ENCODE measurements around the gene NCKIPSD. TPM values are rescaled to one million over a fixed set of nuclear protein-coding genes. Genes with fewer than 3 reads are reported as not detected.

The NCKIPSD gene
- total and polyA plus RNA-seq, 2 donors (not counting 3 experiments of a cell fraction or from before 2014, with no cell fraction given), result 12.8 to 19.1 TPM

DNA sequence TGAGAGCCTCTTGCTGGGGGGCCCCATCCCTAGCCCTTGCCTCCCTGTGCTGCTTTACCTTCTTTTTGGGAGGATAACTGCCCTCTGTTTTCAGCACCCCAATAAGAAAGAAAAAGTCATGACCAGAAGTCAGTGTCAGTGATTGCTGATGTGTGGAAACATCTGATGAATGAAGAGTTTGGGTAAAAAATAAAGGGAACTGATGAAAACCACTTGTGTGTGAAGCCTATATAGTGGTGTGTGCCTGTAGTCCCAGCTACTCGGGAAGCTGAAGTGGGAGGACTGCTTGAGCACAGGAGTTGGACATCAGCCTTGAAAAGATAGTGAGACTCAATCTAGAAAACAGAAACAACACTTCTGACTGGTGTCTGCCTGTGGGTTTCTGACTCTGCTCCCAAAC is 13.2 kb downstream of the NCKIPSD start:
- POLR2A ChIA-PET, result no interaction called here
- no peak for FAIRE-seq
- TF ChIP-seq CTCF (IDR thresholded peaks at IDR 0.05; ENCODE audit: extremely low read depth in 1 of 2, insufficient read depth in 1 of 2, low read depth in 1 of 2, low read length in 2 of 2), result no peak
- TF ChIP-seq FOS (IDR thresholded peaks at IDR 0.05; ENCODE audit: borderline replicate concordance, insufficient read depth, low read length), result no peak
- no peak for TF ChIP-seq EZH2 (IDR thresholded peaks at IDR 0.05; ENCODE audit: borderline replicate concordance, low read depth, low read length, severe bottlenecking)
- TF ChIP-seq JUN (IDR thresholded peaks at IDR 0.05; ENCODE audit: borderline replicate concordance, insufficient read depth, insufficient read length, low read depth), result no peak
- no peak for TF ChIP-seq GATA2 (IDR thresholded peaks at IDR 0.05; ENCODE audit: insufficient read depth, insufficient read length, low read depth, low read length)
- no peak for TF ChIP-seq MAX (IDR thresholded peaks at IDR 0.05; ENCODE audit: insufficient read depth, insufficient read length)
- TF ChIP-seq MYC (IDR thresholded peaks at IDR 0.05; ENCODE audit: low read depth, low read length), result no peak
- TF ChIP-seq POLR2A (IDR thresholded peaks at IDR 0.05; ENCODE audit: low read depth, low read length), result no peak
- dilution Hi-C loops (cut with MboI; ENCODE audit: extremely low pct_ligation_motif_present, low sequenced_read_pairs) (no loop called here), intact Hi-C loops (cut with micrococcal nuclease) (no loop called here)
- no peaks in the 10 kb centered on the region for H3K36me3 ChIP-seq (ENCODE audit: control insufficient read depth in 2 of 2, extremely low read depth in 1 of 2, insufficient read depth in 2 of 2, low read length in 2 of 2)
- no peaks in the 10 kb centered on the region for H3K4me1 ChIP-seq (ENCODE audit: control insufficient read depth, extremely low read depth, insufficient read depth, low read length)
- no peaks in the 10 kb centered on the region for H3K79me2 ChIP-seq (ENCODE audit: control insufficient read depth, insufficient read depth, low read length)
- H3K27ac ChIP-seq (ENCODE audit: insufficient read depth, low read depth, low read length), result no peak overlapping the region
- no peak overlapping the region for H3K4me3 ChIP-seq (replicated peaks in 1 of 3; ENCODE audit: insufficient read depth in 1 of 3, low read depth in 1 of 3, low read length in 3 of 3)
- H4K20me1 ChIP-seq (replicated peaks; ENCODE audit: control insufficient read depth, extremely low read depth, insufficient read depth, low read length), result no peaks in the 10 kb centered on the region
- no peak overlapping the region for H3K9ac ChIP-seq (replicated peaks; ENCODE audit: extremely low read depth, insufficient read depth, low read length)
- no peak for DNase-seq (ENCODE audit: low read depth, low spot score)
- H3K9me3 ChIP-seq (replicated peaks; ENCODE audit: control insufficient read depth, insufficient read depth, low read length), result no peaks in the 10 kb centered on the region
- no peak overlapping the region for H3K4me2 ChIP-seq (ENCODE audit: insufficient read depth, low read length)
- no peaks in the 10 kb centered on the region for H3K9me1 ChIP-seq (replicated peaks; ENCODE audit: control insufficient read depth, extremely low read depth, insufficient read depth, low read length)
- H3K27me3 ChIP-seq (ENCODE audit: control insufficient read depth in 2 of 2, insufficient read depth in 2 of 2, low read length in 2 of 2), result no peaks in the 10 kb centered on the region
- CTCF ChIA-PET, result no interaction called here
- no peak overlapping the region for H2AFZ ChIP-seq (ENCODE audit: low read depth, low read length)
- BruUV-seq (replicated peaks), result no TSS peak

All from endothelial cell of umbilical vein (primary cell).